H1 (cell line): ENCODE measurements around the gene DKK3. TPM values are rescaled to one million over a fixed set of nuclear protein-coding genes. Genes with fewer than 3 reads are reported as not detected.

ENCODE experiments used
- CTCF ChIA-PET: fragments of 300-600 bp; sonication (Branson Sonifier 250); formaldehyde crosslinking; loops from one replicate; lab custom pipeline; 2021; ENCODE audit not compliant: partially characterized antibody; lab: Charles Lee
- POLR2A ChIA-PET: fragments of 300-600 bp; sonication (Branson Sonifier 250); formaldehyde crosslinking; loops from one replicate; lab custom pipeline; 2021; ENCODE audit warnings: inconsistent platforms; ENCODE audit not compliant: partially characterized antibody; lab: Charles Lee
- DNase-seq, 2 experiments: peaks; one replicate each; pipeline versions ENCODE4 v3.0.0 to v3.0.0-alpha.2; 2010 to 2022; ENCODE audit warnings: low spot score in 2 of 2, low read depth in 1 of 2, mixed read lengths in 1 of 2
- FAIRE-seq: peaks from 2 replicates; lab custom pipeline; 2011; peaks lifted over from hg19 to GRCh38; lab: Jason Lieb, UNC
- H2AFZ ChIP-seq: 2 replicates; pipeline ENCODE4 v1.8.1; 2012; ENCODE audit warnings: low read length, inconsistent platforms
- H2AK5ac ChIP-seq: 2 replicates; pipeline ENCODE4 v1.6.1; 2013; ENCODE audit warnings: low read depth, low read length
- H2BK120ac ChIP-seq: replicated peaks from 2 replicates; pipeline ENCODE3; 2013; ENCODE audit warnings: low read depth, low read length, inconsistent platforms
- H2BK12ac ChIP-seq: 2 replicates; pipeline ENCODE4 v1.6.1; 2013; ENCODE audit warnings: low read depth, low read length
- H2BK15ac ChIP-seq: 2 replicates; pipeline ENCODE4 v1.6.1; 2013; ENCODE audit warnings: low read length
- H2BK20ac ChIP-seq: 2 replicates; pipeline ENCODE4 v1.6.1; 2013; ENCODE audit warnings: low read length
- H2BK5ac ChIP-seq: 2 replicates; pipeline ENCODE4 v1.6.1; 2013; ENCODE audit warnings: low read depth, low read length
- H3K14ac ChIP-seq: 2 replicates; pipeline ENCODE4 v1.6.1; 2013; ENCODE audit warnings: inconsistent platforms; ENCODE audit not compliant: insufficient read length
- H3K18ac ChIP-seq: 2 replicates; pipeline ENCODE4 v1.6.1; 2013; ENCODE audit warnings: low read length; ENCODE audit errors: extremely low read depth
- H3K23ac ChIP-seq: 2 replicates; pipeline ENCODE4 v1.6.1; 2013; ENCODE audit warnings: inconsistent platforms; ENCODE audit not compliant: insufficient read length
- H3K23me2 ChIP-seq: 2 replicates; pipeline ENCODE4 v1.6.1; 2013; ENCODE audit warnings: low read depth, low read length
- H3K27ac ChIP-seq: 2 replicates; pipeline ENCODE4 v1.6.1; 2011; ENCODE audit warnings: low read depth, low read length, inconsistent platforms
- H3K27me3 ChIP-seq, 4 experiments: replicated peaks in 1 of 4; 1 replicate in 1 of 4; 2 replicates in 3 of 4; pipeline versions ENCODE4 v1.6.1 to v1.8.1; 2011 to 2013; ENCODE audit warnings: low read length in 3 of 4, mild to moderate bottlenecking in 3 of 4, inconsistent platforms in 2 of 4, mixed read lengths in 2 of 4, moderate library complexity in 1 of 4; ENCODE audit not compliant: control insufficient read depth in 3 of 4, insufficient read depth in 3 of 4; ENCODE audit errors: extremely low read depth in 1 of 4
- H3K36me3 ChIP-seq, 4 experiments: 2 replicates each; pipeline versions ENCODE4 v1.6.1 to v1.8.1; 2011 to 2013; ENCODE audit warnings: mild to moderate bottlenecking in 4 of 4, low read length in 3 of 4, moderate library complexity in 2 of 4, control low read depth in 1 of 4, inconsistent platforms in 1 of 4; ENCODE audit not compliant: insufficient read depth in 4 of 4, control insufficient read depth in 2 of 4
- H3K4ac ChIP-seq: replicated peaks from 2 replicates; pipeline ENCODE3; 2013; ENCODE audit warnings: low read length, low read depth, mixed read lengths, inconsistent platforms; ENCODE audit not compliant: insufficient read length
- H3K4me1 ChIP-seq, 4 experiments: replicated peaks in 1 of 4; 1 replicate in 1 of 4; 2 replicates in 3 of 4; pipeline versions ENCODE4 v1.6.1 to v1.8.1; 2011 to 2013; ENCODE audit warnings: low read length in 3 of 4, inconsistent platforms in 2 of 4, mixed read lengths in 1 of 4; ENCODE audit not compliant: insufficient read depth in 4 of 4, control insufficient read depth in 3 of 4
- H3K4me2 ChIP-seq, 2 experiments: 2 replicates each; pipeline versions ENCODE4 v1.6.1 to v1.8.1; 2011 to 2013; ENCODE audit warnings: low read depth in 2 of 2, low read length in 2 of 2, control low read depth in 1 of 2, inconsistent platforms in 1 of 2, mild to moderate bottlenecking in 1 of 2; ENCODE audit not compliant: insufficient read depth in 1 of 2
- H3K4me3 ChIP-seq, 4 experiments: fragments of 200-600, 300-600 bp in 1 of 4; sonication (generic), shearing (Covaris generic), sonication (Bioruptor Twin) in 1 of 4; 2 replicates each; pipeline versions ENCODE4 v1.5.1 to v1.8.1; 2011 to 2016; ENCODE audit warnings: low read length in 4 of 4, low read depth in 3 of 4, control low read depth in 2 of 4, inconsistent platforms in 2 of 4, mild to moderate bottlenecking in 2 of 4, mixed read lengths in 1 of 4, moderate library complexity in 1 of 4; ENCODE audit not compliant: insufficient read depth in 2 of 4; ENCODE audit errors: extremely low read depth in 1 of 4
- H3K56ac ChIP-seq: replicated peaks from 2 replicates; pipeline ENCODE3; 2013; ENCODE audit warnings: low read depth, mild to moderate bottlenecking, mixed read lengths, low read length, inconsistent platforms; ENCODE audit not compliant: insufficient read length
- H3K79me1 ChIP-seq: 2 replicates; pipeline ENCODE4 v1.6.1; 2013; ENCODE audit warnings: low read depth, low read length, control low read depth
- H3K79me2 ChIP-seq, 2 experiments: 2 replicates each; pipeline versions ENCODE4 v1.6.1 to v1.8.1; 2012 to 2013; ENCODE audit warnings: low read length in 2 of 2, mild to moderate bottlenecking in 2 of 2, inconsistent platforms in 1 of 2; ENCODE audit not compliant: insufficient read depth in 2 of 2, control insufficient read depth in 1 of 2
- H3K9ac ChIP-seq, 4 experiments: replicated peaks in 1 of 4; 1 replicate in 1 of 4; 2 replicates in 3 of 4; pipeline versions ENCODE4 v1.6.1 to v1.8.1; 2011 to 2013; ENCODE audit warnings: low read depth in 3 of 4, low read length in 3 of 4, control low read depth in 2 of 4, mild to moderate bottlenecking in 2 of 4, moderate library complexity in 2 of 4, inconsistent platforms in 1 of 4; ENCODE audit errors: extremely low read depth in 1 of 4
- H3K9me3 ChIP-seq, 2 experiments: 2 replicates each; pipeline versions ENCODE4 v1.6.1 to v1.8.1; 2012 to 2013; ENCODE audit warnings: mild to moderate bottlenecking in 2 of 2, moderate library complexity in 2 of 2, control low read depth in 1 of 2, inconsistent platforms in 1 of 2, low read depth in 1 of 2, low read length in 1 of 2, mixed read lengths in 1 of 2; ENCODE audit not compliant: insufficient read depth in 2 of 2
- H4K20me1 ChIP-seq, 2 experiments: replicated peaks in 1 of 2; 2 replicates each; pipeline versions ENCODE3 to v1.8.1; 2011 to 2013; ENCODE audit warnings: inconsistent platforms in 2 of 2, low read length in 2 of 2, mild to moderate bottlenecking in 1 of 2; ENCODE audit not compliant: insufficient read depth in 2 of 2, control insufficient read depth in 1 of 2
- H4K5ac ChIP-seq: 2 replicates; pipeline ENCODE4 v1.6.1; 2013; ENCODE audit warnings: low read length, low read depth, mixed read lengths, inconsistent platforms; ENCODE audit not compliant: insufficient read length
- H4K8ac ChIP-seq: 2 replicates; pipeline ENCODE4 v1.8.0; 2013; ENCODE audit warnings: mild to moderate bottlenecking, moderate library complexity, low read length, inconsistent platforms; ENCODE audit not compliant: insufficient read depth; ENCODE audit errors: extremely low read depth
- H4K91ac ChIP-seq: replicated peaks from 2 replicates; pipeline ENCODE3; 2013; ENCODE audit warnings: low read length, mixed read lengths, inconsistent platforms; ENCODE audit not compliant: insufficient read length
- CHD1 ChIP-seq: IDR thresholded peaks from 2 replicates; pipeline ENCODE4 v1.6.1; 2012; ENCODE audit warnings: low read depth, low read length, improper control_type of control experiment
- MAFK ChIP-seq: IDR thresholded peaks from 2 replicates; pipeline ENCODE4 v1.6.1; 2012; ENCODE audit warnings: low read depth, mild to moderate bottlenecking, improper control_type of control experiment, low read length
- WGBS, 2 experiments: shearing (Covaris generic) in 1 of 2; methylation state at CpG; one replicate each; pipeline versions ENCODE4 v1.1.6 to v1.1.7; 2013 to 2015; ENCODE audit warnings: low lambda C conversion rate in 2 of 2, mixed read lengths in 2 of 2, inconsistent platforms in 1 of 2, low coverage in 1 of 2, missing lambda C conversion rate in 1 of 2; ENCODE audit not compliant: insufficient replicate concordance in 2 of 2, insufficient coverage in 1 of 2, insufficient read length in 1 of 2; ENCODE audit errors: extremely low coverage in 1 of 2, missing lambda C conversion rate in 1 of 2; 5-methylcytosine and 5-hydroxymethylcytosine counted together
- polyA plus RNA-seq, 7 experiments: library from polyadenylated mRNA; depleted of rRNA in 3 of 7; stranded (reverse) in 5 of 7; unstranded in 2 of 7; fragments of >200 nt in 5 of 7; fragments of 200-250 nt in 2 of 7; gene quantifications; 1 replicate in 5 of 7; 2 replicates in 1 of 7; 4 replicates in 1 of 7; pipeline versions ENCODE4 v1.2.1 to v1.2.3, GENCODE V29; 2011 to 2013; ENCODE audit warnings: missing spikeins in 2 of 7, mixed read lengths in 2 of 7
- total RNA-seq: library from RNA; stranded (reverse); fragmentation: NEBNext Ultra II Directional; extraction: Animal tissue kit (Norgen Biotek cat#: 25700); gene quantifications from 2 replicates; pipeline ENCODE4 v1.2.1, GENCODE V29; 2021

Gene DKK3
- total and polyA plus RNA-seq, 2 of the 8 experiments (the other 6 are each of a cell fraction or from before 2014, with no cell fraction given) = 30.0 to 40.1 TPM

DNA sequence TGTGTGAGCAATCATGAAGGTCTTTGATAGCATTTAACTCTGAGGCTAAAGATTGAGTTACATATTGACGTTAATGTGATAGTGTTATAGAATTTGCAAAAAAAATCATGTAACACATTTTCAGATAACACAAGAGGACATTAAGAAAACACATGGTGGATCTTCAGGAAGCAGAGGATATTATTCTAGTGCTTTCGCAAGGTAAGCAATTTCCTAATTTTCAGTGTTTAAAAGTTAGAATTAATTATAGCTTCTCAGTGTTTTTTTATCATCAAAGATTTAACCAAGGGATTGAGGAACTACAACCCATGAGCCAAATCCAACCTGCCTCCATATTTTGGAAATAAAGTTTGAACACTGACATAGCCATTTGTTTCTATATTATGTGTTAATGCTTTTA is 78.5 kb downstream of the DKK3 start:
- CTCF ChIA-PET = interaction anchor here (1.1 to 1.4 kb wide), 2 partner anchors 104 to 114 kb away, joined by 3 to 4 read pairs; no protein-coding TSS in a partner anchor
- Histone ChIP-seq H2BK15ac (no peak overlapping the region), H3K27ac (no peak overlapping the region)

More for the DNA sequence above, 78.5 kb downstream of the DKK3 start:
- POLR2A ChIA-PET = no interaction called here
- H3K79me1 ChIP-seq = no peaks in the 10 kb centered on the region
- no peak overlapping the region for H2AFZ ChIP-seq
- no peak for FAIRE-seq
- H3K4me3 ChIP-seq = no peak overlapping the region
- H3K4ac ChIP-seq = no peak overlapping the region
- no peaks in the 10 kb centered on the region for H3K4me1 ChIP-seq
- H2AK5ac ChIP-seq = no peak overlapping the region
- H3K36me3 ChIP-seq = peaks cover 0 to 10% (median 0%) of the 10 kb centered on the region in 4 experiments; a peak in 2 of 8 replicates
- H4K5ac ChIP-seq = no peak overlapping the region
- WGBS, 2 experiments = 89% methylated on average over 2 of the region's 2 CpGs; no CpG with 5 or more reads in 1 of the 2 experiments
- H3K14ac ChIP-seq = no peak overlapping the region
- no peak overlapping the region for H3K18ac ChIP-seq
- H4K91ac ChIP-seq = no peak overlapping the region
- TF ChIP-seq MAFK = peak; percentile 49; the same call in 1 of the 2 replicates
- TF ChIP-seq CHD1 = no peak
- no peaks in the 10 kb centered on the region for H3K27me3 ChIP-seq
- DNase-seq = no peak
- H3K23ac ChIP-seq = no peak overlapping the region
- no peaks in the 10 kb centered on the region for H3K23me2 ChIP-seq
- no peak overlapping the region for H4K8ac ChIP-seq
- H2BK5ac ChIP-seq = no peak overlapping the region
- H3K4me2 ChIP-seq = no peak overlapping the region
- no peak overlapping the region for H2BK12ac ChIP-seq
- no peak overlapping the region for H3K9ac ChIP-seq
- H3K56ac ChIP-seq = no peak overlapping the region
- H2BK20ac ChIP-seq = no peak overlapping the region
- H2BK120ac ChIP-seq = no peak overlapping the region
- H4K20me1 ChIP-seq = no peaks in the 10 kb centered on the region
- no peaks in the 10 kb centered on the region for H3K79me2 ChIP-seq
- H3K9me3 ChIP-seq = no peaks in the 10 kb centered on the region
